Fibroblast of lung (primary cell): ENCODE measurements around the gene HIVEP3. TPM values are rescaled to one million over a fixed set of nuclear protein-coding genes. Genes with fewer than 3 reads are reported as not detected.

Experiments
- DNase-seq, 2 donors: peaks; one replicate each; pipeline versions ENCODE4 v3.0.0 to v3.0.0-alpha.2; 2010; ENCODE audit warnings: low read depth in 2 of 2
- H2AFZ ChIP-seq: 2 replicates; pipeline ENCODE4 v1.5.1; 2012; ENCODE audit warnings: low read length, control low read depth, inconsistent platforms
- H3K27ac ChIP-seq: 2 replicates; pipeline ENCODE4 v1.5.1; 2011; ENCODE audit warnings: low read length, control low read depth; ENCODE audit not compliant: insufficient read depth
- H3K27me3 ChIP-seq: 2 replicates; pipeline ENCODE4 v1.5.1; 2011; ENCODE audit warnings: mild to moderate bottlenecking, low read length; ENCODE audit not compliant: control insufficient read depth, insufficient read depth
- H3K36me3 ChIP-seq: 2 replicates; pipeline ENCODE4 v1.5.1; 2011; ENCODE audit warnings: low read length; ENCODE audit not compliant: control insufficient read depth, insufficient read depth
- H3K4me1 ChIP-seq: 2 replicates; pipeline ENCODE4 v1.5.1; 2011; ENCODE audit warnings: low read length; ENCODE audit not compliant: control insufficient read depth, insufficient read depth; ENCODE audit errors: extremely low read depth
- H3K4me2 ChIP-seq: 2 replicates; pipeline ENCODE4 v1.5.1; 2011; ENCODE audit warnings: low read length, control low read depth; ENCODE audit not compliant: insufficient read depth; ENCODE audit errors: extremely low read depth
- H3K4me3 ChIP-seq, 4 experiments: fragments of 200-600 bp in 1 of 4; sonication (generic) in 1 of 4; replicated peaks in 1 of 4; 2 replicates each; pipeline ENCODE4 v1.5.1; 2011 to 2016; ENCODE audit warnings: low read length in 4 of 4, low read depth in 3 of 4, mild to moderate bottlenecking in 3 of 4, control low read depth in 2 of 4, inconsistent platforms in 1 of 4, mixed read lengths in 1 of 4; ENCODE audit not compliant: insufficient read depth in 1 of 4; ENCODE audit errors: control extremely low read depth in 1 of 4
- H3K79me2 ChIP-seq: 2 replicates; pipeline ENCODE4 v1.5.1; 2012; ENCODE audit warnings: mild to moderate bottlenecking, low read length, inconsistent platforms; ENCODE audit not compliant: control insufficient read depth, insufficient read depth
- H3K9ac ChIP-seq: 2 replicates; pipeline ENCODE4 v1.5.1; 2011; ENCODE audit warnings: mild to moderate bottlenecking, low read length, control low read depth; ENCODE audit not compliant: insufficient read depth
- H3K9me3 ChIP-seq: 2 replicates; pipeline ENCODE4 v1.5.1; 2012; ENCODE audit warnings: low read depth, low read length; ENCODE audit not compliant: control insufficient read depth, insufficient read depth
- H4K20me1 ChIP-seq: 2 replicates; pipeline ENCODE4 v1.5.1; 2011; ENCODE audit warnings: low read length; ENCODE audit not compliant: control insufficient read depth, insufficient read depth; ENCODE audit errors: extremely low read depth
- EZH2 ChIP-seq: IDR thresholded peaks from 2 replicates; pipeline ENCODE4 v1.5.1; 2012; ENCODE audit warnings: low read length, control low read depth, mild to moderate bottlenecking; ENCODE audit errors: missing control alignments
- polyA plus RNA-seq, 2 donors: library from polyadenylated mRNA; depleted of rRNA in 1 of 2; stranded (reverse) in 1 of 2; unstranded in 1 of 2; fragments of >200 nt; gene quantifications; 2 replicates each; pipeline ENCODE4 v1.2.1, GENCODE V29; 2011 to 2012; ENCODE audit warnings: missing spikeins in 1 of 2
- total RNA-seq: library from RNA; depleted of rRNA; stranded (reverse); fragments of >200 nt; gene quantifications from 2 replicates; pipeline ENCODE4 v1.2.1, GENCODE V29; 2014
- TF ChIP-seq, protein P1 (sequence below), 2 donors: IDR thresholded peaks in 1 of 2; conservative IDR thresholded peaks in 1 of 2; 1 replicate in 1 of 2; 2 replicates in 1 of 2; pipeline ENCODE4 v1.5.1; 2011 to 2012; ENCODE audit warnings: low read length in 2 of 2, control low read depth in 1 of 2, inconsistent platforms in 1 of 2, low read depth in 1 of 2, mild to moderate bottlenecking in 1 of 2

The HIVEP3 gene
- total and polyA plus RNA-seq, 2 donors (not counting 1 experiment from before 2014, with no cell fraction given): 0.83 to 3.2 TPM

GRCh38 chr1:41672173-41672572, 246.5 kb downstream of the HIVEP3 start:
- Histone ChIP-seq H3K27ac (no peak overlapping the region), H3K27me3 (no peaks in the 10 kb centered on the region), H3K4me1 (peaks cover 2% of the 10 kb centered on the region), H3K36me3 (no peaks in the 10 kb centered on the region), H3K4me2 (no peak overlapping the region), H3K4me3 (no peak overlapping the region), H4K20me1 (no peaks in the 10 kb centered on the region), H3K79me2 (no peaks in the 10 kb centered on the region), H3K9me3 (no peaks in the 10 kb centered on the region), H2AFZ (no peak overlapping the region), H3K9ac (no peak overlapping the region)
- TF ChIP-seq, protein P1, sequence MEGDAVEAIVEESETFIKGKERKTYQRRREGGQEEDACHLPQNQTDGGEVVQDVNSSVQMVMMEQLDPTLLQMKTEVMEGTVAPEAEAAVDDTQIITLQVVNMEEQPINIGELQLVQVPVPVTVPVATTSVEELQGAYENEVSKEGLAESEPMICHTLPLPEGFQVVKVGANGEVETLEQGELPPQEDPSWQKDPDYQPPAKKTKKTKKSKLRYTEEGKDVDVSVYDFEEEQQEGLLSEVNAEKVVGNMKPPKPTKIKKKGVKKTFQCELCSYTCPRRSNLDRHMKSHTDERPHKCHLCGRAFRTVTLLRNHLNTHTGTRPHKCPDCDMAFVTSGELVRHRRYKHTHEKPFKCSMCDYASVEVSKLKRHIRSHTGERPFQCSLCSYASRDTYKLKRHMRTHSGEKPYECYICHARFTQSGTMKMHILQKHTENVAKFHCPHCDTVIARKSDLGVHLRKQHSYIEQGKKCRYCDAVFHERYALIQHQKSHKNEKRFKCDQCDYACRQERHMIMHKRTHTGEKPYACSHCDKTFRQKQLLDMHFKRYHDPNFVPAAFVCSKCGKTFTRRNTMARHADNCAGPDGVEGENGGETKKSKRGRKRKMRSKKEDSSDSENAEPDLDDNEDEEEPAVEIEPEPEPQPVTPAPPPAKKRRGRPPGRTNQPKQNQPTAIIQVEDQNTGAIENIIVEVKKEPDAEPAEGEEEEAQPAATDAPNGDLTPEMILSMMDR (conservative IDR thresholded peaks at IDR 0.05 in 1 of 2, IDR thresholded peaks at IDR 0.05 in 1 of 2; ENCODE audit: low read depth in 1 of 2, low read length in 2 of 2): no peak
- TF ChIP-seq EZH2: no peak
- peak; percentile 53 to 86 for DNase-seq

DNA sequence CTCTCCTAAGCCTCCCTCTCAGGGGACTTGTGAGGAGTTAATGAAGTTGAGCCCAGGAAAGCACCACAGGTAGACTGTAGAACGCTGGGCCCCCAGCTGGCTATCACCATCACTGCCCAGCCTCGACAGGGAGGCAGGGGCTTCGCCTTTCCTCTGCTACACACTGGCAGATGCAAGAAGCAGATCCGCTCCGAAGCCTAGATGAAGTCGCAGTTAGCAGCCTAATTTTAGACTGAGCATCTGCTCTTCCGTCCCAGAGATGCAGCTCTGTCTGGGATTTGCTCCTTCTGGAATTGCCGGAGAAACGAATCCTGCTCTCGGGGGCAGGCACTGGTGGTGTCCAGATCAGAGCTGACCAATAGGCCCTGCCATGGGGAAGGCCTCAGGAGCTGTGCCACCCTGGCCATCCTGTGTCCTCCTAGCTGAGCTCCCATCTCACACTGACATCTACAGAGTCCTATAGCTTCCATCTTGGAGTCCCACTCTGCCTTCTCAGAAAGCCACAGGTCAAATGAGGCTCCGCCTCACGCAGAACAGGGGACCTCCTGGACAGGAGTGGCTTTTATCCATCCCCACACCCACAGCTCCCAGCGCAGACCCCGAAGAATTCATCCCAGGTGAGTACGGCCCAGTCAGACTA, 247.5 kb downstream of the HIVEP3 start:
- DNase-seq: no peak
- H3K36me3 ChIP-seq: no peaks in the 10 kb centered on the region
- no peaks in the 10 kb centered on the region for H3K27me3 ChIP-seq
- no peak overlapping the region for H3K27ac ChIP-seq
- peaks cover 2% of the 10 kb centered on the region for H3K4me1 ChIP-seq
- no peak overlapping the region for H2AFZ ChIP-seq
- TF ChIP-seq EZH2: no peak
- TF ChIP-seq, protein P1 (conservative IDR thresholded peaks at IDR 0.05 in 1 of 2, IDR thresholded peaks at IDR 0.05 in 1 of 2; ENCODE audit: low read depth in 1 of 2, low read length in 2 of 2): no peak
- no peak overlapping the region for H3K9ac ChIP-seq
- no peaks in the 10 kb centered on the region for H3K79me2 ChIP-seq
- no peaks in the 10 kb centered on the region for H3K9me3 ChIP-seq
- H3K4me2 ChIP-seq: no peak overlapping the region
- no peaks in the 10 kb centered on the region for H4K20me1 ChIP-seq
- H3K4me3 ChIP-seq: no peak overlapping the region

DNA sequence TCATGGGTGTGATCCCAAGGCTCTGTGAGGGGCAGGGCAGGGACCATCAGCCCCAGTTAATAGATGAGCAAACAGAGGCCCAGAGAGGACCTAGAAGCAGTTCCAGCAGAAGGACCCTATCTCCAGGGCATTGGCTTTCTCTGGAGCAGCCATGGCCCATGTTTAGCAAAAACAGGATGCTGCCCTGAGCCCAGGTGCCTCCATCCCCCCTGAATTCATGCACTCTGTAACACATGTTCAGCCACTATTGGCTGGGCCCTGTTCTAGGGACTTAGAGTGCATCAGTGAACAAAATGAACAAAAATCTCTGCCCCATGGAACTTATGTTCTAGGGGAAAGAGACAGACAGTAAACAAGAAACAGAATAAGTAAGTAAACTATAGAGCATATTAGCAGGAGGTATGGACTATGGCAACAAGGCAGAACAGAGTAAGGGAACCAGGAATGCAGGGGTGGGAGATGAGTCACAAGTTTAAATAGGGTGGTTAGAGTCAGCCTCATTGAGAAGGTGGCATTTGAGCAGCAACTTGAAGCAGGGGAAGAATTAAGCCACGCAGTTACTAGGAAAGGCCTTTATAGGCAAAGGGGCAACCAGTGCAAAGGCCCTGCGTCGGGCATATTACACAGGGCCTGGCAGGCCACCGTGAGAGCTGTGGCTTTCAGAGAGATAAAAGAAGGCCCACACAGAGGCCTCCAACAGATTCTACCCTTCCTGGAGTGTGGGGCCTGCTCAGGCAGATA, 248.3 kb downstream of the HIVEP3 start:
- Histone ChIP-seq H2AFZ (no peak overlapping the region), H3K27me3 (no peaks in the 10 kb centered on the region), H3K4me1 (peaks cover 3% of the 10 kb centered on the region), H4K20me1 (no peaks in the 10 kb centered on the region), H3K27ac (no peak overlapping the region), H3K36me3 (no peaks in the 10 kb centered on the region), H3K9ac (no peak overlapping the region), H3K79me2 (no peaks in the 10 kb centered on the region), H3K9me3 (no peaks in the 10 kb centered on the region), H3K4me2 (no peak overlapping the region), H3K4me3 (no peak overlapping the region)
- DNase-seq: peak; percentile 56 to 88
- TF ChIP-seq EZH2: no peak
- TF ChIP-seq, protein P1 (conservative IDR thresholded peaks at IDR 0.05 in 1 of 2, IDR thresholded peaks at IDR 0.05 in 1 of 2; ENCODE audit: low read depth in 1 of 2, low read length in 2 of 2): no peak
